ENCODE measurements around the gene ARFGAP1. TPM values are rescaled to one million over a fixed set of nuclear protein-coding genes. Genes with fewer than 3 reads are reported as not detected.
A peak's percentile ranks its signal among the peaks of the same experiment; 100 is the strongest.

ARFGAP1 gene
- total RNA-seq, 1 experiment from 2014 or later: 63.0 TPM

GRCh38 chr20:63290677-63291472 lies 18.3 kb downstream of the ARFGAP1 start:
- DNase-seq (ENCODE audit: low read depth in 1 of 2, low spot score in 2 of 2): peak in 1 of 2 experiments; percentile 45
- peaks cover 11% of the 10 kb centered on the region for H3K27me3 ChIP-seq (replicated peaks)
- H3K9me3 ChIP-seq (replicated peaks): 0 out of 2 replicates have a peak, but pooled peaks cover 3% of the 10 kb centered on the region
- no peak overlapping the region for H3K4me3 ChIP-seq
- H3K4me1 ChIP-seq (replicated peaks): 0 out of 2 replicates have a peak, but pooled peaks cover 4% of the 10 kb centered on the region
- peaks cover 34% of the 10 kb centered on the region for H3K36me3 ChIP-seq
- H3K27ac ChIP-seq: no peak overlapping the region

GRCh38 chr20:63291811-63292210 lies 19.2 kb downstream of the ARFGAP1 start:
- peaks cover 16% of the 10 kb centered on the region for H3K27me3 ChIP-seq (replicated peaks)
- H3K4me3 ChIP-seq: no peak overlapping the region
- peaks cover 30% of the 10 kb centered on the region for H3K36me3 ChIP-seq
- H3K9me3 ChIP-seq (replicated peaks): 0 out of 2 replicates have a peak, but pooled peaks cover 3% of the 10 kb centered on the region
- 0 out of 2 replicates have a peak, but pooled peaks cover 4% of the 10 kb centered on the region for H3K4me1 ChIP-seq (replicated peaks)
- no peak for DNase-seq (ENCODE audit: low read depth in 1 of 2, low spot score in 2 of 2)
- no peak overlapping the region for H3K27ac ChIP-seq

DNA sequence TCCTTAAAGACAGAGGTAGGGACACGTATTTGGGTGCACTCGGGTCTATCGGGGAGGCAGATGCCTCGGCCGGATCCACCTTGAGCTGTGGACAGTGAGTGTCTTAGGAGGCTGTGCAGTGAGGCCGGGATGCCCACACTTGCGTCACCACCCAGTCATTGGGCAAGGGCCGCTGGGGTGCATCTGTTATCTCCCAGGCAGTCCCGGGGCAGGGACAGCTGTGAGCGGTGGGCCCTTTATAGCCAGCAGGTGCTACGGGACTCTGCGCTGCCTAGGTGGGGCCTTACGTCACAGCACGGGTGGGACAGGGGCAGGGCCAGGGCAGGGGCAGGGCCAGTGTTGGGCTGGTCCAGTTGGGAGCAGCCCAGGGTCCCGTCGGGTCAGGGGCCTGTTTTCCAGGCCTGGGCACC lies 19.7 kb downstream of the ARFGAP1 start:
- H3K9me3 ChIP-seq (replicated peaks): 0 out of 2 replicates have a peak, but pooled peaks cover 3% of the 10 kb centered on the region
- H3K4me3 ChIP-seq: no peak overlapping the region
- H3K4me1 ChIP-seq (replicated peaks): 0 out of 2 replicates have a peak, but pooled peaks cover 4% of the 10 kb centered on the region
- peaks cover 26% of the 10 kb centered on the region for H3K36me3 ChIP-seq
- H3K27ac ChIP-seq: no peak overlapping the region
- H3K27me3 ChIP-seq (replicated peaks): peaks cover 16% of the 10 kb centered on the region
- DNase-seq (ENCODE audit: low read depth in 1 of 2, low spot score in 2 of 2): no peak

- peaks cover 22% of the 10 kb centered on the region for H3K36me3 ChIP-seq
- H3K4me1 ChIP-seq (replicated peaks): 0 out of 2 replicates have a peak, but pooled peaks cover 4% of the 10 kb centered on the region
- peaks cover 21% of the 10 kb centered on the region for H3K27me3 ChIP-seq (replicated peaks)
- no peak for DNase-seq (ENCODE audit: low read depth in 1 of 2, low spot score in 2 of 2)
- H3K4me3 ChIP-seq: no peak within 1 kb of the TSS
- H3K9me3 ChIP-seq (replicated peaks): 0 out of 2 replicates have a peak, but pooled peaks cover 3% of the 10 kb centered on the region
- H3K27ac ChIP-seq: no peak within 1 kb of the TSS
These were observed 20.3 kb downstream of the ARFGAP1 start, which contains the start of gene COL20A1 for GRCh38 chr20:63292904-63293303. Gene COL20A1 (plus strand): TSS chr20:63293186. CDS start chr20:63295108, 1,922 bp downstream.

GRCh38 chr20:63293456-63293855 lies 20.8 kb downstream of the ARFGAP1 start:
- Histone ChIP-seq H3K4me3 (no peak overlapping the region), H3K27ac (no peak overlapping the region), H3K36me3 (peaks cover 16% of the 10 kb centered on the region), H3K27me3 (replicated peaks) (peaks cover 25% of the 10 kb centered on the region), H3K9me3 (replicated peaks) (0 out of 2 replicates have a peak, but pooled peaks cover 3% of the 10 kb centered on the region), H3K4me1 (replicated peaks) (0 out of 2 replicates have a peak, but pooled peaks cover 4% of the 10 kb centered on the region)
- DNase-seq (ENCODE audit: low read depth in 1 of 2, low spot score in 2 of 2): no peak

- Histone ChIP-seq H3K27ac (no peak overlapping the region), H3K9me3 (replicated peaks) (0 out of 2 replicates have a peak, but pooled peaks cover 4% of the 10 kb centered on the region), H3K4me3 (no peak overlapping the region), H3K4me1 (replicated peaks) (0 out of 2 replicates have a peak, but pooled peaks cover 4% of the 10 kb centered on the region), H3K36me3 (peaks cover 11% of the 10 kb centered on the region), H3K27me3 (replicated peaks) (peaks cover 29% of the 10 kb centered on the region)
- DNase-seq (ENCODE audit: low read depth in 1 of 2, low spot score in 2 of 2): no peak
These were observed 21.4 kb downstream of the ARFGAP1 start for GRCh38 chr20:63293871-63294535.

DNA sequence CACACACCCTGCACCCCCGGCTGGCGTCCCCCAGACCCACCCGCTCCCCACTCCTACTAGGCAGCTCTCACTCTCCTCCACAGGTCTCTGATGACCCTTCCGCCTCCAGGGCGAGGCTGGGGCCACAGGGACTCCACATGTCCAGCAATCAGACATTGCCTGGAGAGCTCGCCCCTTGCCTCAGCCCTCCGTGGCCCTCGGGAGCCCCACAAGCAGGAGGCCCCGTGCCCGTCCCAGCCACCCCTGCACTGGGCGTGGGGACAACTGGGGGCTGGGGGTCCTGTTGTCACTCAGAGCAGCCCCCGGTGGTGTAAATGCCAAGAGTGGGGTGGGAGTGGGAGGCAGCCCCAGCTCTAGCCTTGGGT lies 21.9 kb downstream of the ARFGAP1 start:
- no peak overlapping the region for H3K4me3 ChIP-seq

DNA sequence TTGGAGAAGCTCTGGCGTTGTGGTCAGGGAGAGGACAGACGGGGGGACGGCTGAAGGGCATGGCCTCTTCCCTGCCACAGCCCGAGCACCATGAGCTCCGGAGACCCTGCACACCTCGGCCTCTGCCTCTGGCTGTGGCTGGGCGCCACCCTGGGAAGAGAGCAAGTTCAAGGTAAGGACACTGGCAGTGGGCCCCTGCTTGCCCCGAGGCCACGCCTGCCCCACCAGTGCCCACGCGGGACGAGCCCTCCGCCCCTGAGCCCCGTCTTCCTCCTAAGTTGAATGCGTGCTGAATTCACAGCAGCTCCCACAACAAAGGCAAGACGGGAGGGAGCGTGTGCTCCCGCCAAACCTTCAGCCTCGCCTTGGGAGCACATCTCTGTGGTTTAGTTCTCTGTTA lies 22.4 kb downstream of the ARFGAP1 start:
- Histone ChIP-seq H3K9me3 (replicated peaks) (0 out of 2 replicates have a peak, but pooled peaks cover 4% of the 10 kb centered on the region), H3K27me3 (replicated peaks) (peaks cover 35% of the 10 kb centered on the region), H3K4me1 (replicated peaks) (0 out of 2 replicates have a peak, but pooled peaks cover 4% of the 10 kb centered on the region), H3K36me3 (peaks cover 6% of the 10 kb centered on the region; the same call in 1 of the 2 replicates), H3K4me3 (no peak overlapping the region), H3K27ac (no peak overlapping the region)
- DNase-seq (ENCODE audit: low read depth in 1 of 2, low spot score in 2 of 2): no peak

More for the DNA sequence above, 21.9 kb downstream of the ARFGAP1 start:
- Histone ChIP-seq H3K36me3 (peaks cover 6% of the 10 kb centered on the region; the same call in 1 of the 2 replicates), H3K4me1 (replicated peaks) (0 out of 2 replicates have a peak, but pooled peaks cover 4% of the 10 kb centered on the region), H3K9me3 (replicated peaks) (0 out of 2 replicates have a peak, but pooled peaks cover 4% of the 10 kb centered on the region), H3K27me3 (replicated peaks) (peaks cover 34% of the 10 kb centered on the region), H3K27ac (no peak overlapping the region)
- no peak for DNase-seq (ENCODE audit: low read depth in 1 of 2, low spot score in 2 of 2)

DNA sequence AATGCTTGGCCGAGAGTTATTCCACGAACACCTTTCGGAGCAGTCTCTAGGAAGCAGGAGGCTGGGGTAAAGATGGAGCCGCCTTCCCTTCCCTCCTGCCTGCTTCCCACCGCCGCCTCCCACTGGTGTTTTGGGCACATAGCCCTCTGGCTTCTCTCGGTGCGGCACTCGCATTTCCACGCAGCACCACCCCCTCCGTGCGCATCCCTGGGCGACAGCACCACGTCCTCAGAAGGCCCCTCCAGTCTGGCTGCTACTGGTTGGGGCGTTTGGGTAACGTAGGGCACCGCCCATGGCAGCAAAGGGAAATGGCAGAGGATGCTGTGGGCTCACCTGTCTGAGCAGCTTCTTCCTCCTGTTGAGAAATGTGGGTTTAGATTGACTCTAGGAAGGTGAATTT lies 22.8 kb downstream of the ARFGAP1 start:
- Histone ChIP-seq H3K27ac (no peak overlapping the region), H3K4me1 (replicated peaks) (0 out of 2 replicates have a peak, but pooled peaks cover 4% of the 10 kb centered on the region), H3K36me3 (peaks cover 6% of the 10 kb centered on the region; the same call in 1 of the 2 replicates), H3K9me3 (replicated peaks) (0 out of 2 replicates have a peak, but pooled peaks cover 4% of the 10 kb centered on the region), H3K4me3 (no peak overlapping the region), H3K27me3 (replicated peaks) (peaks cover 35% of the 10 kb centered on the region)
- DNase-seq (ENCODE audit: low read depth in 1 of 2, low spot score in 2 of 2): no peak

DNA sequence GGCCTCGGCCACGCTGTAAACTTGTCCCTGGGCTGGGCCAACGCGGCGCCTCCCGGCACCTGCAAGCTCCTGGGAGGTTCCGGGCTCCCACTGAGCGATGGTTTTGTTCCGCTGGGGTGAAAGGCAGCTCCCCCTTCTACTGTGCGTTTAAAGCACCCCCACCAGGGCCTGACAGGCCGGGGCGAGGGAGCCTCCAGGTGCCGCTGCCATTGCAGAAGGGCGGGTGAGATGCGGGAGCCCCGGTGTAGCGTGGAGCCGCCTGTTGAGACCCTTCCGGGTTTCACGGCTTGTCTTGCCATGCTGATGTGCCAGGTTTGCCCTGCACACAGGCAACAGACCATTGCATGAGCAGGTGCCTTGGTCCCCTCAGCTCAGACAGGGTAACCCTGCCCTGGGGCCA lies 23.2 kb downstream of the ARFGAP1 start:
- Histone ChIP-seq H3K9me3 (replicated peaks) (0 out of 2 replicates have a peak, but pooled peaks cover 4% of the 10 kb centered on the region), H3K27ac (no peak overlapping the region), H3K27me3 (replicated peaks) (peaks cover 35% of the 10 kb centered on the region), H3K4me1 (replicated peaks) (0 out of 2 replicates have a peak, but pooled peaks cover 4% of the 10 kb centered on the region), H3K36me3 (peaks cover 5% of the 10 kb centered on the region; the same call in 1 of the 2 replicates), H3K4me3 (no peak overlapping the region)
- no peak for DNase-seq (ENCODE audit: low read depth in 1 of 2, low spot score in 2 of 2)

DNA sequence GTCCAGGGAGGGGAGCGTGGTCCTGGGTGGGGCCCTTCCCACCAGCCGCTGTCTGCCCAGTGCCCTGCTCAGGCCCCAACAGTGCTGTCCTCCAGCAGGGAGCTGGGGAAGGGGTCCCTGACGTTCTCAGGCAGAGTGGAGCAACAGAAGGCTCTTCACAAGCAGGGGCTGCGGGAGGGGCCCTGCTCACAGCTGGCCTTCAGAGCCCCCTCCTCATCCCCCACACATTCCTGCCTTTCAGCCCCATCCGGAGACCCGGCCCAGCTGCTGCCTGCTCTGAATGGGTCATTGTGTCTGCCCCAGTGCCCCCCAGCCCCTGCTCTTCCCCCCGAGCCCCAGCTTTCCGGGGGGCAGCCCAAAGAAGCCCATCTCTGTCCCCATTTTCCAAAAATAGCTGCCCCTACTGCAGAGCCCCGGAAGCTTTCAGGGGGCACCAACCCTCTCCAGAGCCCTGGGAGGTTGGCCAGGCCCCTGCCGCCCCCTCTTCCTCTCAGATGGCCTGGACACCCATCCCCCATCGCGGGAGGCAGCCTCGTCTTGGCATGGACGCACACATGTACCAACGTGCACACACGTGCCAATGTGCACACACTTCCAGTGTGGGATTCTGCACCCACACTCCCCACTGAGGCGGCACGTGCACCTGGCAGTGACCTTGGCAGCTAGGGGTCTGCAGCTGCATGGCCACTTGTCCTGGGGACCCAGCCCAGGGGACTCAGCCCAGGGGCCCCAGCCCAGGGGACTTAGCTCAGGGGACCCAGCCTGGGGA lies 24.1 kb downstream of the ARFGAP1 start:
- no peak for DNase-seq (ENCODE audit: low read depth in 1 of 2, low spot score in 2 of 2)
- no peak overlapping the region for H3K4me3 ChIP-seq
- no peaks in the 10 kb centered on the region for H3K36me3 ChIP-seq
- H3K27me3 ChIP-seq (replicated peaks): peaks cover 38% of the 10 kb centered on the region
- H3K4me1 ChIP-seq (replicated peaks): no peaks in the 10 kb centered on the region
- H3K27ac ChIP-seq: no peak overlapping the region
- H3K9me3 ChIP-seq (replicated peaks): 0 out of 2 replicates have a peak, but pooled peaks cover 2% of the 10 kb centered on the region

- H3K27ac ChIP-seq: no peak overlapping the region
- no peak overlapping the region for H3K4me3 ChIP-seq
- H3K36me3 ChIP-seq: no peaks in the 10 kb centered on the region
- no peaks in the 10 kb centered on the region for H3K4me1 ChIP-seq (replicated peaks)
- no peak for DNase-seq (ENCODE audit: low read depth in 1 of 2, low spot score in 2 of 2)
- H3K27me3 ChIP-seq (replicated peaks): peaks cover 39% of the 10 kb centered on the region
- H3K9me3 ChIP-seq (replicated peaks): 0 out of 2 replicates have a peak, but pooled peaks cover 2% of the 10 kb centered on the region
These were observed 24.8 kb downstream of the ARFGAP1 start for GRCh38 chr20:63297371-63297781.

Measured in SJSA1 (cell line).